Erythroblast (primary cell): ENCODE measurements around the gene DRG1.

Source experiments
- GATA1 ChIP-seq: IDR thresholded peaks from 2 replicates; pipeline ENCODE4 v1.6.1; 2011; ENCODE audit warnings: low read depth, mild to moderate bottlenecking, control low read depth, low read length, moderate library complexity
- POLR2A ChIP-seq: IDR thresholded peaks from 2 replicates; pipeline ENCODE4 v1.6.1; 2011; ENCODE audit warnings: mild to moderate bottlenecking, low read length

GRCh38 chr22:31481129-31481528 is 81.7 kb downstream of the DRG1 start:
- no peak for TF ChIP-seq POLR2A
- no peak for TF ChIP-seq GATA1
